ENCODE results near the gene NKG7.

Gene NKG7

GRCh38 chr19:51326216-51327065 lies 46.0 kb downstream of the NKG7 start:
- no peak for DNase-seq (ENCODE audit: low read depth)
- H3K4me3 ChIP-seq (ENCODE audit: low read depth, low read length), result no peak overlapping the region
- no peak for TF ChIP-seq CTCF (IDR thresholded peaks at IDR 0.05; ENCODE audit: control insufficient read depth, extremely low read depth, insufficient read depth)

GRCh38 chr19:51325161-51325976 lies 47.1 kb downstream of the NKG7 start:
- H3K4me3 ChIP-seq (ENCODE audit: low read depth, low read length), result no peak overlapping the region
- no peak for DNase-seq (ENCODE audit: low read depth)
- TF ChIP-seq CTCF (IDR thresholded peaks at IDR 0.05; ENCODE audit: control insufficient read depth, extremely low read depth, insufficient read depth), result no peak

- DNase-seq (ENCODE audit: low read depth), result no peak
- TF ChIP-seq CTCF (IDR thresholded peaks at IDR 0.05; ENCODE audit: control insufficient read depth, extremely low read depth, insufficient read depth), result no peak
- no peak overlapping the region for H3K4me3 ChIP-seq (ENCODE audit: low read depth, low read length)
These were observed 48.3 kb downstream of the NKG7 start for GRCh38 chr19:51324167-51324481.

GRCh38 chr19:51323481-51324166 lies 48.8 kb downstream of the NKG7 start:
- TF ChIP-seq CTCF (IDR thresholded peaks at IDR 0.05; ENCODE audit: control insufficient read depth, extremely low read depth, insufficient read depth), result no peak
- DNase-seq (ENCODE audit: low read depth), result no peak

GRCh38 chr19:51321799-51322198 lies 50.7 kb downstream of the NKG7 start:
- DNase-seq (ENCODE audit: low read depth), result no peak
- TF ChIP-seq CTCF (IDR thresholded peaks at IDR 0.05; ENCODE audit: control insufficient read depth, extremely low read depth, insufficient read depth), result no peak
- no peak overlapping the region for H3K4me3 ChIP-seq (ENCODE audit: low read depth, low read length)

More at GRCh38 chr19:51323481-51324166, 48.8 kb downstream of the NKG7 start:
- no peak overlapping the region for H3K4me3 ChIP-seq (ENCODE audit: low read depth, low read length)
